SK-N-SH (cell line): ENCODE results near the gene FGGY.

ENCODE experiments used
- EZH2phosphoT487 ChIP-seq: fragments of 200-600 bp; sonication (generic); IDR thresholded peaks from 2 replicates; pipeline ENCODE4 v1.6.1; 2017; ENCODE audit warnings: low read depth, mixed run types, mild to moderate bottlenecking, antibody characterized with exemption, moderate library complexity, borderline replicate concordance
- GABPA ChIP-seq: IDR thresholded peaks from 2 replicates; pipeline ENCODE4 v1.4.0; 2012; ENCODE audit warnings: low read depth, mild to moderate bottlenecking
- MEF2A ChIP-seq: IDR thresholded peaks from 2 replicates; pipeline ENCODE4 v1.4.0; 2012; ENCODE audit warnings: low read depth, borderline replicate concordance
- NFIC ChIP-seq: IDR thresholded peaks from 2 replicates; pipeline ENCODE4 v1.4.0; 2012; ENCODE audit warnings: borderline replicate concordance
- RXRA ChIP-seq: IDR thresholded peaks from 2 replicates; pipeline ENCODE4 v1.4.0; 2012; ENCODE audit warnings: low read depth, mild to moderate bottlenecking, borderline replicate concordance
- TF ChIP-seq, protein P1 (sequence below): fragments of 200-600 bp; sonication (generic); IDR thresholded peaks from 2 replicates; pipeline ENCODE4 v1.6.1; 2017; ENCODE audit warnings: antibody characterized with exemption, mild to moderate bottlenecking, moderate library complexity
- TF ChIP-seq, protein P2 (sequence below): IDR thresholded peaks from 2 replicates; pipeline ENCODE4 v1.6.1; 2012; ENCODE audit warnings: mild to moderate bottlenecking, low read depth, low read length, moderate library complexity

DNA sequence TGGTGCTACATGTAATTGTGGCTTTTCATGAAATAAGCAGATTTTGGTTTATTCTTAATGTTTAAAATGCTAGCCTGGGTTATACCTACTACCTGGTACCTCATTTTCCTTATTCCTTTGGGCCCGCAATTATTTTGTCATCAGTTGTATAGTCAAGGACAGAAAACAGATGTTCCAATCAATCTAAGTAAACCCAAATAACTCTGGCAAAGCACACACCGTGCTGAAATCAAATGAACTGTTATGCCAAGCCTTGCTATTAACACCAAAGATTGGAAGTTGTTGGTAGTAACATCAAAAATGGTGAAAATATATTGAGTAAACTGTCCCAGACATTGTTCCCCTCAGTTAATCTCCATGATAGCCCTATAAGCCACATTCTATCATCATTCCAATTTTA is 248.9 kb downstream of the FGGY start:
- TF ChIP-seq, protein P1, sequence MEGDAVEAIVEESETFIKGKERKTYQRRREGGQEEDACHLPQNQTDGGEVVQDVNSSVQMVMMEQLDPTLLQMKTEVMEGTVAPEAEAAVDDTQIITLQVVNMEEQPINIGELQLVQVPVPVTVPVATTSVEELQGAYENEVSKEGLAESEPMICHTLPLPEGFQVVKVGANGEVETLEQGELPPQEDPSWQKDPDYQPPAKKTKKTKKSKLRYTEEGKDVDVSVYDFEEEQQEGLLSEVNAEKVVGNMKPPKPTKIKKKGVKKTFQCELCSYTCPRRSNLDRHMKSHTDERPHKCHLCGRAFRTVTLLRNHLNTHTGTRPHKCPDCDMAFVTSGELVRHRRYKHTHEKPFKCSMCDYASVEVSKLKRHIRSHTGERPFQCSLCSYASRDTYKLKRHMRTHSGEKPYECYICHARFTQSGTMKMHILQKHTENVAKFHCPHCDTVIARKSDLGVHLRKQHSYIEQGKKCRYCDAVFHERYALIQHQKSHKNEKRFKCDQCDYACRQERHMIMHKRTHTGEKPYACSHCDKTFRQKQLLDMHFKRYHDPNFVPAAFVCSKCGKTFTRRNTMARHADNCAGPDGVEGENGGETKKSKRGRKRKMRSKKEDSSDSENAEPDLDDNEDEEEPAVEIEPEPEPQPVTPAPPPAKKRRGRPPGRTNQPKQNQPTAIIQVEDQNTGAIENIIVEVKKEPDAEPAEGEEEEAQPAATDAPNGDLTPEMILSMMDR: no peak
- TF ChIP-seq NFIC (no peak), MEF2A (no peak), RXRA (no peak), GABPA (no peak), EZH2phosphoT487 (no peak)
- TF ChIP-seq, protein P2, sequence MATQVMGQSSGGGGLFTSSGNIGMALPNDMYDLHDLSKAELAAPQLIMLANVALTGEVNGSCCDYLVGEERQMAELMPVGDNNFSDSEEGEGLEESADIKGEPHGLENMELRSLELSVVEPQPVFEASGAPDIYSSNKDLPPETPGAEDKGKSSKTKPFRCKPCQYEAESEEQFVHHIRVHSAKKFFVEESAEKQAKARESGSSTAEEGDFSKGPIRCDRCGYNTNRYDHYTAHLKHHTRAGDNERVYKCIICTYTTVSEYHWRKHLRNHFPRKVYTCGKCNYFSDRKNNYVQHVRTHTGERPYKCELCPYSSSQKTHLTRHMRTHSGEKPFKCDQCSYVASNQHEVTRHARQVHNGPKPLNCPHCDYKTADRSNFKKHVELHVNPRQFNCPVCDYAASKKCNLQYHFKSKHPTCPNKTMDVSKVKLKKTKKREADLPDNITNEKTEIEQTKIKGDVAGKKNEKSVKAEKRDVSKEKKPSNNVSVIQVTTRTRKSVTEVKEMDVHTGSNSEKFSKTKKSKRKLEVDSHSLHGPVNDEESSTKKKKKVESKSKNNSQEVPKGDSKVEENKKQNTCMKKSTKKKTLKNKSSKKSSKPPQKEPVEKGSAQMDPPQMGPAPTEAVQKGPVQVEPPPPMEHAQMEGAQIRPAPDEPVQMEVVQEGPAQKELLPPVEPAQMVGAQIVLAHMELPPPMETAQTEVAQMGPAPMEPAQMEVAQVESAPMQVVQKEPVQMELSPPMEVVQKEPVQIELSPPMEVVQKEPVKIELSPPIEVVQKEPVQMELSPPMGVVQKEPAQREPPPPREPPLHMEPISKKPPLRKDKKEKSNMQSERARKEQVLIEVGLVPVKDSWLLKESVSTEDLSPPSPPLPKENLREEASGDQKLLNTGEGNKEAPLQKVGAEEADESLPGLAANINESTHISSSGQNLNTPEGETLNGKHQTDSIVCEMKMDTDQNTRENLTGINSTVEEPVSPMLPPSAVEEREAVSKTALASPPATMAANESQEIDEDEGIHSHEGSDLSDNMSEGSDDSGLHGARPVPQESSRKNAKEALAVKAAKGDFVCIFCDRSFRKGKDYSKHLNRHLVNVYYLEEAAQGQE: no peak
